ENCODE results near the gene CHSY3.

- TF ChIP-seq POLR2A (IDR thresholded peaks at IDR 0.05; ENCODE audit: low read length) (no peak), GATA1 (IDR thresholded peaks at IDR 0.05; ENCODE audit: low read depth, low read length) (no peak)
These were observed 40.8 kb downstream of the CHSY3 start for GRCh38 chr5:129945028-129945427.
